Body of pancreas (tissue), 4 donors: ENCODE results near the gene HSCB. TPM values are rescaled to one million over a fixed set of nuclear protein-coding genes. Genes with fewer than 3 reads are reported as not detected.

Experiments used
- ATAC-seq: fragments of 150-250 bp; one replicate; pipeline ENCODE4 v1.9.1; 2016
- DNase-seq, 4 donors: peaks; one replicate each; pipeline ENCODE4 v3.0.0-alpha.2; 2019
- H3K27ac ChIP-seq, 4 donors: fragments of 200-600 bp; sonication (generic); 1 replicate in 3 of 4; 2 replicates in 1 of 4; pipeline versions ENCODE4 v1.5.1 to v1.6.1; 2016 to 2019; ENCODE audit warnings: mild to moderate bottlenecking in 1 of 4, mixed read lengths in 1 of 4, moderate library complexity in 1 of 4
- H3K27me3 ChIP-seq, 2 donors: fragments of 200-600 bp; sonication (generic); one replicate each; pipeline ENCODE4 v1.6.0; 2016; ENCODE audit warnings: mild to moderate bottlenecking in 1 of 2
- H3K36me3 ChIP-seq, 2 donors: fragments of 200-600 bp; sonication (generic); replicated peaks in 1 of 2; 2 replicates each; pipeline ENCODE4 v1.5.1; 2016; ENCODE audit warnings: low read depth in 2 of 2; ENCODE audit not compliant: insufficient read depth in 1 of 2
- H3K4me1 ChIP-seq: fragments of 200-600 bp; sonication (generic); one replicate; pipeline ENCODE4 v1.6.0; 2016
- H3K4me3 ChIP-seq, 2 donors: fragments of 200-600 bp; sonication (generic); 1 replicate in 1 of 2; 2 replicates in 1 of 2; pipeline ENCODE4 v1.5.1; 2016 to 2019
- H3K9me3 ChIP-seq, 3 donors: fragments of 200-600 bp; sonication (generic); 1 replicate in 2 of 3; 2 replicates in 1 of 3; pipeline ENCODE4 v1.5.1; 2016
- POLR2A ChIP-seq, 3 donors: fragments of 450-650 bp; IDR thresholded peaks; one replicate each; pipeline ENCODE4 v1.6.1; 2016; ENCODE audit warnings: antibody characterized with exemption in 3 of 3, mild to moderate bottlenecking in 2 of 3
- WGBS, 2 donors: methylation state at CpG; one replicate each; pipeline ENCODE4 v1.1.5; 2017; 5-methylcytosine and 5-hydroxymethylcytosine counted together
- intact Hi-C: fragments of 100-400 bp; cut with DNase I; formaldehyde crosslinking; loops from one replicate; pipeline ENCODE4 v1.15.1; 2023
- total RNA-seq, 2 donors: library from RNA; depleted of rRNA; stranded (reverse); fragments of >200 nt; gene quantifications; one replicate each; pipeline ENCODE4 v1.1.0, GENCODE V29; 2016
- TF ChIP-seq, protein P1 (sequence below), 7 experiments: fragments of 450-650 bp in 4 of 7; fragments of 200-600 bp in 3 of 7; sonication (generic) in 3 of 7; IDR thresholded peaks; one replicate each; pipeline ENCODE4 v1.5.1; 2016 to 2019; ENCODE audit warnings: antibody characterized with exemption in 7 of 7

Gene HSCB
- total RNA-seq, 2 donors from 2014 or later, result 11.7 to 14.2 TPM

DNA sequence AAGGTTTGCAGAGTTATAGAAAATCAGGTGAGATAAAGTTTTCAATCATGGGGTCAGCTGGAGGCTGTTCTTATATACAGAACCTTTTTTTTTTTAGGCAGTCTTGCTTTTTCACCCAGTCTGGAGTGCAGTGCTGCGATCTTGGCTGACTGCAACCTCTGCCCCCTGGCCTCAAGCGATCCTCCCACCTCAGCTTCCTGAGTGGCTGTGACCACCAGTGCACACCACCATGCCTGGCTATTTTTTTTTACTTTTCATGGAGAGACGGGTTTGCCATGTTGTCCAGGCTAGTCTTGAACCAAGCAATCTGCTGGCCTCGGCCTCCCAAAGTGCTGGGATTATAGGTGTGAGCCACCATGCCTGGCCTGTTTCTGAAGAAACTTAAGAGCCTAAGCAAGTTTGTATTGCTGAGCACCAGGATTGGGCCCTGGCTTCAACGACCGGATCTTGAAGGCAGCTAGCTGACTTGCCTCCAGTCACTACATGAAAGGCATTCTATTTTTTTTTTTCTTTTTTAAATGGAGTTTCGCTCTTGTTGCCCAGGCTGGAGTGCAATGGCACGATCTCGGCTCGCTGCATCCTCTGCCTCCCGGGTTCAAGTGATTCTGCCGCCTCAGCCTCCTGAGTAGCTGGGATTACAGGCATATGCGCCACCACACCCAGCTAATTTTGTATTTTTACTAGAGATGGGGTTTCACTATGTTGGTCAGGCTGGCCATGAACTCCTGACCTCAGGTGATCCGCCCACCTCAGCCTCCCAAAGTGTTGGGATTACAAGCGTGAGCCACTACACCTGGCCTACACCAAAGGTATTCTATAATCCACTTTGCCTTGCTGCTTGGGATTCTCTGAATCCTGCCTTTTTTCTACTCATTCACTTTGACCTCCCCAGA lies 50.9 kb downstream of the HSCB start:
- 28 to 37% methylated on average over 15 of the region's 15 CpGs for WGBS, 2 donors
- H3K9me3 ChIP-seq, result no peaks in the 10 kb centered on the region
- H3K27me3 ChIP-seq, result no peaks in the 10 kb centered on the region
- H3K36me3 ChIP-seq, result peaks cover 18 to 30% of the 10 kb centered on the region in 2 donors
- H3K4me3 ChIP-seq, result no peak overlapping the region
- DNase-seq, result peak; percentile 56 to 63 (median 60)
- TF ChIP-seq, protein P1, sequence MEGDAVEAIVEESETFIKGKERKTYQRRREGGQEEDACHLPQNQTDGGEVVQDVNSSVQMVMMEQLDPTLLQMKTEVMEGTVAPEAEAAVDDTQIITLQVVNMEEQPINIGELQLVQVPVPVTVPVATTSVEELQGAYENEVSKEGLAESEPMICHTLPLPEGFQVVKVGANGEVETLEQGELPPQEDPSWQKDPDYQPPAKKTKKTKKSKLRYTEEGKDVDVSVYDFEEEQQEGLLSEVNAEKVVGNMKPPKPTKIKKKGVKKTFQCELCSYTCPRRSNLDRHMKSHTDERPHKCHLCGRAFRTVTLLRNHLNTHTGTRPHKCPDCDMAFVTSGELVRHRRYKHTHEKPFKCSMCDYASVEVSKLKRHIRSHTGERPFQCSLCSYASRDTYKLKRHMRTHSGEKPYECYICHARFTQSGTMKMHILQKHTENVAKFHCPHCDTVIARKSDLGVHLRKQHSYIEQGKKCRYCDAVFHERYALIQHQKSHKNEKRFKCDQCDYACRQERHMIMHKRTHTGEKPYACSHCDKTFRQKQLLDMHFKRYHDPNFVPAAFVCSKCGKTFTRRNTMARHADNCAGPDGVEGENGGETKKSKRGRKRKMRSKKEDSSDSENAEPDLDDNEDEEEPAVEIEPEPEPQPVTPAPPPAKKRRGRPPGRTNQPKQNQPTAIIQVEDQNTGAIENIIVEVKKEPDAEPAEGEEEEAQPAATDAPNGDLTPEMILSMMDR (IDR thresholded peaks at IDR 0.05), result no peak
- TF ChIP-seq POLR2A (IDR thresholded peaks at IDR 0.05), result peak in 2 of 3 donors; percentile 59 to 65
- H3K4me1 ChIP-seq, result peaks cover 55% of the 10 kb centered on the region
- intact Hi-C loops, result no loop called here
- peak; percentile 43 for ATAC-seq
- peak overlapping the region; percentile 58 to 100 (median 67) for H3K27ac ChIP-seq

DNA sequence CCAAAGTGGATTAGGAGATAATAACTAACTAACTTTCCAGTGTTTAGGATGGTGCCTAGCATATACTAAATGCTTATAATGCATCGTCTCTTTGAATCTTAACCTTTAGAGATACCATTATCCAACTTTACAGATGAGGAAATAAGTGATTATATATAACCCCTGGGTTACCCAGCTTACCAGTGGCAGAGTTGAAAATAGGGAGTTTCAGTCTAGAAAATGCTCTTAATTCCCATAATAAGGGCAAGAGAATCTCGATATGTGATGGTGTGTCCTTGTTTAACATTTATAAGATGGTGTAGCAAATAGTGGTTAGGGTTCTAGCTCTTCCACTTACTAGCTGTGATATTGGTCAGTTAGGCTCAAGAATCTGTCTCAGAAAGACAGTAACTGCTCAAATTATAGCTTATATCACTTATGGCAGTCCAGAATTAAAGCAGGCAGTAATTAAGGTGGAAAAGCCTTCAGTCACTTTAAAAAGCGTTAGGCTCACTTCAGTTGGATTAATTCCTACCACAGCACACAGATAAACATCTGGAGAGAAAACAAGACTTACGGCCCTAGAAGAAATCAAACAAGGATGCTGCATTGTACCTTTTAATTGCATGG lies 52.2 kb downstream of the HSCB start:
- TF ChIP-seq POLR2A (IDR thresholded peaks at IDR 0.05), result peak in 1 of 3 donors; percentile 37
- TF ChIP-seq, protein P1 (IDR thresholded peaks at IDR 0.05), result no peak
- ATAC-seq (no peak), DNase-seq (no peak)
- intact Hi-C loops, result no loop called here
- Histone ChIP-seq H3K4me1 (peaks cover 55% of the 10 kb centered on the region), H3K4me3 (no peak overlapping the region), H3K27me3 (no peaks in the 10 kb centered on the region), H3K27ac (peak overlapping the region; percentile 30 to 100 (median 70)), H3K9me3 (no peaks in the 10 kb centered on the region), H3K36me3 (peaks cover 16 to 32% of the 10 kb centered on the region in 2 donors)
- WGBS, 2 donors, result 28 to 36% methylated on average over 4 of the region's 4 CpGs

- no peaks in the 10 kb centered on the region for H3K9me3 ChIP-seq
- TF ChIP-seq POLR2A (IDR thresholded peaks at IDR 0.05), result no peak
- TF ChIP-seq, protein P1 (IDR thresholded peaks at IDR 0.05), result no peak
- peak overlapping the region; percentile 53 to 100 (median 100) for H3K27ac ChIP-seq
- H3K4me3 ChIP-seq, result peak overlapping the region; percentile 8 to 21
- WGBS, 2 donors, result 22 to 35% methylated on average over 4 to 6 of the region's 6 CpGs
- ATAC-seq (no peak), DNase-seq (peak in 1 of 4 donors; percentile 45)
- H3K27me3 ChIP-seq, result no peaks in the 10 kb centered on the region
- H3K4me1 ChIP-seq, result peaks cover 55% of the 10 kb centered on the region
- intact Hi-C loops, result no loop called here
- peaks cover 16 to 32% of the 10 kb centered on the region in 2 donors for H3K36me3 ChIP-seq
Measured at GRCh38 chr22:28795071-28795693, 53.3 kb downstream of the HSCB start.

DNA sequence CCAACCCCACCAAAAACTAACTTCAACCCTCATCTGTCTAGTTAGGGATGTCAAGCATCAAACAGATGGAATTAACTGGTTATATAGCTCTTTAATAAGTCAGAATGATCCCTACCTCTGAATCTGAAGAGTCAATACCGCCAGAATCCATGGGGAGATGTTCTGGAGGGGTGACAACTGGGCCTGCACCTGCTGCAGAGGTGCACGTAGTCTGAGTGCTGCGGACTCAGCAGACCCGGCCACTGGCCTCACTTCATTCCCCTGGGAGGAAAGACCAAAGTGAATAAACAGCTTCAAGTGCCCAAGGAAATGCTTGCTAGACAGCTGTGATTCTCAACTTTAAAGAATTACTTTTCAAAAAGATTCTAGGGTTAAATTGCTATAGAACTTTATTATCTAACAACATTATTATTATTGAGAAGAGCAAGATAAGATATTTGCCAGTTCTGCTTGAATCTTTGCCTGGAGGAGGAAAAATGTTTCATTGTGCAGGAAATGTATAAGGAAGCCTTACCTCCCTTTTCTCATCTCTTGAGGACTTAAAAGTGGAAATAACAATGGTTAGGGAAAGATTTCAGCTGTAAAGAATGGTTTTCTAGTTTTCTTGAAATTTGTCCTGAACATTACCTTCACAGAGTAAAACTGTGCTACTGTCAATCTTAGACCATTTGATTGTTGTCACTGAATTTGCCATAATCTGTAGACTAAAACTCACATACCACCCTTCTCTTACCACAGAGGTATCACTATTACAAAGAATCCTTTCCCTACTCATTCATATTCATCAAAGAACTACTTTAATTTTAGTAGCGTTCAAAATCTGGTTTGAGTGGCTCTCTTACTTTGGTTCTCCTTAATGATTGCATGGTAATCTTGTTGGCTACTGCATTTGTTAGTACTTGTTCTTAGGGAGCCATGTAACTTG lies 54.4 kb downstream of the HSCB start:
- DNase-seq (peak in 1 of 4 donors; percentile 35), ATAC-seq (no peak)
- peak overlapping the region; percentile 21 to 63 for H3K4me3 ChIP-seq
- TF ChIP-seq, protein P1 (IDR thresholded peaks at IDR 0.05), result no peak
- peak in 1 of 3 donors; percentile 24 for TF ChIP-seq POLR2A (IDR thresholded peaks at IDR 0.05)
- no peaks in the 10 kb centered on the region for H3K27me3 ChIP-seq
- 40 to 46% methylated on average over 5 of the region's 5 CpGs for WGBS, 2 donors
- peak overlapping the region; percentile 53 to 100 (median 100) for H3K27ac ChIP-seq
- peaks cover 16 to 32% of the 10 kb centered on the region in 2 donors for H3K36me3 ChIP-seq
- intact Hi-C loops, result no loop called here
- peaks cover 52% of the 10 kb centered on the region for H3K4me1 ChIP-seq
- no peaks in the 10 kb centered on the region for H3K9me3 ChIP-seq
